CD4-positive, alpha-beta T cell treated with Interleukin-15 for 4 hours (primary cell): ENCODE measurements around the gene RHOJ.
"Not testable (repeated sequence)": the region's sequence is repeated elsewhere in the genome, so short reads cannot be mapped to it uniquely, and the experiment has no call there.

Experiments
- DNase-seq: peaks from one replicate; pipeline ENCODE4 v3.0.0-alpha.2; 2020; ENCODE audit warnings: low spot score

Gene RHOJ

GRCh38 chr14:63204407-63205043, at the start of gene RHOJ:
Gene RHOJ, plus strand, starts transcription at chr14:63204443. Its CDS starts 427 bp downstream, at chr14:63204870.
- no peak for DNase-seq

DNA sequence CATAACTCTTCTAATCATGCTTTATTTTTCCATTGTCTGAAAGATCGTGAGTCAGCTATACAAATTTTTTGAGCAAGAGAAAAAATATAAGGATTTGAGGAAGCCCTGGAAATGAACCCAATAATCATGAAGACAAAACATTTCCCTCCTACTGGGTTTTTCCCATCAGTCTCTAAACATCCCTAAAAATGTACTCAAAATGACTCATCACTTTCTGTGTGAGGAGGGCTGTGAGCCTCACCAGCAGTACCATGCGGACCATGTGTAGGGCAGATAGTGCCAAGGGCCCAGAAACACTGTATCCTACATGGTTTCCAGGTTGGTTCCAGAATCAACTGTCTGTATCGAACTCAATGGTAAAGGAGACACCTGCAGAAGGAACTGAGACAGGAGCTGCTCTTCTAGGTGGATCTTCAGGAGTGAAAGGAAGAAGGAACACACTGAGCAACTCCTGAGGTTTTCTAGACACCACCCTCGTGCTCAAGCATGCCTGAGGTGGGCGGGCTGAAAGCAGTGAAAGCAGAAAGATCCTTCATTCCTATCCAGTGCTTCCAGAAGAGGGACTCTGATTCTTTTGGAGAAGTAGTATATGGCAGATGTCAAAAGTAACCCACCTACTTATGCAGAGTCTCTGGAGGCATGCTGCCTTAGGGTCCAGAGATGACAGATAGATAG, 48.6 kb upstream of the RHOJ start:
- no peak for DNase-seq

GRCh38 chr14:63157195-63157594, 47.0 kb upstream of the RHOJ start:
- no peak for DNase-seq

DNA sequence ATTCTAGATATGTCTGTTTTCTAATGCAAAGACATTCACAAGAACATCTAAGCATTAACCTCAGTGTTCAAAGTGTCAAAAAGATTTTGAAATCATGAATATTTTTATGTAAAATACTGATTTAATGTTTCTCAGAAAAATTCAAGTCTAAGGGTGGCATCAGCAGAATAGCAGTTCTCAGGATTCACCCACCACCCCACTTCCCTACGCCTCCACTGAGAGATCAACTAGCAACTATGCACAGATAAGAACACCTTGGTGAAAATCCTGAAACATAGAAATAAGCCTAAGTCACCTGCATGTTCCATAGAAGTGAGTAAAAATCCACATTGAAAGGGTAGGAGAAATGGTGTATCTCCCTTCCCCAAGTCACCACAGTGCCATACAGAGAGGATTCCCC, 40.9 kb upstream of the RHOJ start:
- no peak for DNase-seq

GRCh38 chr14:63164108-63164683, 40.0 kb upstream of the RHOJ start:
- no peak for DNase-seq

DNA sequence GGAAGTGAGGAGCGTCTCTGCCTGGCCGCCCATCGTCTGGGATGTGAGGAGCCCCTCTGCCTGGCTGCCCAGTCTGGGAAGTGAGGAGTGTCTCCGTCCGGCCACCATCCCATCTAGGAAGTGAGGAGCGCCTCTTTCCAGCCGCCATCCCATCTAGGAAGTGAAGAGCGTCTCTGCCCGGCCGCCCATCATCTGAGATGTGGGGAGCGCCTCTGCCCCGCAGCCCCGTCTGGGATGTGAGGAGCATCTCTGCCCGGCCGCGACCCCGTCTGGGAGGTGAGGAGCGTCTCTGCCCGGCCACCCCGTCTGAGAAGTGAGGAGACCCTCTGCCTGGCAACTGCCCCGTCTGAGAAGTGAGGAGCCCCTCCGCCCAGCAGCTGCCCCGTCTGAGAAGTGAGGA, 39.0 kb upstream of the RHOJ start:
- not testable (repeated sequence) for DNase-seq

GRCh38 chr14:63167044-63167443, 37.2 kb upstream of the RHOJ start:
- no peak for DNase-seq

DNA sequence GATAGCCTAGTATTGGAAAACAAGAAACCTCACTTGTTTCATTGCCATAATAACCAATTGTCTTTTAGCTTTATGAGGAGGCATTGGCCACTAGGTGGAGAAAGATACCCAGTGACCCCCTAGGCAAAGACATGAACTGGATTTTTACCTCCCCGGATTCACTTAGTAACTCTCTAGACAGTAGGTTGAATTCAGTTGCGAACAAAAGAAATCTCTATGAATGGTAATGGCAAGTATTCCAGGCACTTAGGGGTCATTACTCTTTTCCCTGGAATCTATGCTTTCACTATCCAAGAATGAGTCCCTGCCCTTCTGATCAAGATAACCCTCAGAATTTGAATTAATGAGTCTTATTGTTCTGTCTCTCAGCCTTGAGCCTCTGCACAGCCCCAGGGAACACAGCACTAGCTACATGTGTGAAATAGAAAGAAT, 29.5 kb upstream of the RHOJ start:
- no peak for DNase-seq

- DNase-seq: no peak
Measured at GRCh38 chr14:63175531-63175930, 28.7 kb upstream of the RHOJ start.

GRCh38 chr14:63178912-63179311, 25.3 kb upstream of the RHOJ start:
- DNase-seq: no peak

DNA sequence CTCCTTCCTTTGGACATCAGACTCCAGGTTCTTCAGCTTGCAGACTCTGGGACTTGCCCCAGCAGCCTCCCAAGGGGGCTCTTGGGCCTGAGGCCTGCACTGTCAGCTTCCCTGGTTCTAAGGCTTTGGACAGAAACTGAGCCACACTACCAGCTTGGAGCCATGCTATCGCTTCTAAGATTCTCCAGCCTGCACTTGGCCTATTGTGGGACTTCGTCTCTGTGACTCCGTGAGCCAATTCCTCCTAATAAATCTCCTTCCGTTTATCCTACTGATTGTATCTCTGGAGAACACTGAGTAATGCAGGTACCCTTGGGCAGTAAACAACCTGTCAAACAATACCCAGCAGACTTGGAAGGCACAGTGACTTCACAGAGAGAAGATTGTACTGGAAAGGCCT, 24.9 kb upstream of the RHOJ start:
- DNase-seq: no peak

DNA sequence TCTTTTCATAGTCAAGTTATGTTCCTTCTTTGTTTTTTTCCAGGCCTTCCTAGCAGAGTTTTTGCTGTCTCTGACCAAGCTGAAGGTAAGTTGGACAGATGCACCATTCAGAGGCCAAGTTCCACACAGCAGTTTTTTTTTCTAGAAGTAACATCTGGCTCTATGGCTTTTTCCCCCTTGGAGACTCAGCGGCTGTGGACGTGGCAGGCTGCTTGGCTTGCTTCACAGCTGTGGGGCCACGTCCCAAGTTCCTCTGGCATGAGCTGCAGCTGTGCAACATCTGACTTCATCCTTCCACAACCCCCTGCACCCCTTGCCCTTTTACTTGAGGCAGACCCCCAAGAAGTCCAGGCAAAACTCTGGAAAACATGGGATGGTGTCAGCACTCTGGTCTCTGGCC, 24.2 kb upstream of the RHOJ start:
- no peak for DNase-seq

- DNase-seq: no peak
Measured at GRCh38 chr14:63182968-63183367, 21.3 kb upstream of the RHOJ start.

DNA sequence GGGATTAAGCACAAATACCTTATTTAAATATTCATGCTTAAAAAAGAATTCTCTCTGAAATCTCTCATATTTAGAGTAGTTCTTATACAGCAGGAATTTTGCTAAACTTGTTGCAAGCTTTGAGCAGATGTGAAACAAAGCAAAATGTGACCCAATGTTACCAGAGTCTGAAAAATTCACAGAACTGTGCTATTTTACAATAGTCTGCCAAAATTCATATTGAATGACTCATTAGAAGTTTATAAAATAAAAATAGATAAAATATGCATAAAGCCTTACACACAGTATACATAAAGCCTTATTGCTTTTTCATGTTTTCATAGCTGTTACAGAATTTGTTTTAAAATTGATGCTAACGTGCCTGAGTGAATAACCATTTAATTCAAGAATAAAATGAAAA, 17.8 kb upstream of the RHOJ start:
- DNase-seq: no peak

- no peak for DNase-seq
Measured at GRCh38 chr14:63191211-63191610, 13.0 kb upstream of the RHOJ start.

DNA sequence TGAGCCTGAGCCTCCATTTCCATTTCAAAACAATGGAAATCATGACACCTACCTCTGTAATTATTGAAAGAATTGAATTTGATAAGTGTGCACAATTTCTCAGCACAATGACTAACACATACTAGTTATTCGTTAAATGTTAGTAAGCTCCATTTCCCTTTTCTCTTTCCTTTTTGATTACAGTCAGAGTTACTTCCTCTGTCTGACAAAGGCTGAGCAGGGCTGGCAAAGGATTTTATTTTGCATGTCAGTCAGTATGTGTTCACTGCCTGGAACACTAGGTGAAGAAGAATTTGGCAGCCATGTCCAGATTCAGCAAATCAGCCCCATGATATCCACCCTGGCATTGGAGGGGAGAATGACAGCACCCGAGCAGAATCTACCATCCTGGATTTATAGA, 12.2 kb upstream of the RHOJ start:
- no peak for DNase-seq

GRCh38 chr14:63193236-63193635, 11.0 kb upstream of the RHOJ start:
- no peak for DNase-seq

DNA sequence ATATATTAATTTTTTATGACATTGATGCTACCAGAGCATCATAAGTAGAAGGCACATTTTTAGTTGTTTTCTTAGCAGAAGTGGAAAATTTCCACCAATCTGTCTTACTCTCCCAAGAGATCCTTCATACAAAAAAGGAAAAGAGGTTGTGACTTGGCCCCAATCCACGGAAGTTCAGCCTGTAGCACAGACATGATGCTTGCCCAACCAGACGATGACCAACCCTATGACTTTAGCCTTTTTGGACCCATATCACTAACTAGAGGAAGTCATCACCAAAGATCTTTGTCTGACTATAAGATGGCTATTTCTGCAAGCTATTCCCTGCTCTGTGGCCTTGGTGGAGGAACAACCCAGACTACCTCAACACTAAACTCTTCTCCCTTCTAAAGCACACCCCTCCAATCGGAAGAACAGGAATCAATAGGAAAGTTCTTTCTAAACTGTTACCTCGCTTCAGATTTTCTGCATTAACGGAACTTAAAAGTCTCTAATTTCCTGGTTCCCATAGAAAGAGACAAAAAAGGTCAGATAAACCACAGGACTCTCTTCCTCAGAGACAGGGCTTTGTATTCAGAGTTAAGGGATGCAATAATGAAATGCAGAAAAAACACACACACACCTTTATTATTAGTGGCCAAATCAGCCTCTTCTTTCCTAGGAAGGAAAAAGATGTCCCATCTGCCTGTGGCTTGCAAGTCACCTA, 4.1 kb upstream of the RHOJ start:
- no peak for DNase-seq

- no peak for DNase-seq
Measured at GRCh38 chr14:63200767-63201166, 3.5 kb upstream of the RHOJ start.

- DNase-seq: no peak
Measured at GRCh38 chr14:63203015-63203414, 1.2 kb upstream of the RHOJ start.

DNA sequence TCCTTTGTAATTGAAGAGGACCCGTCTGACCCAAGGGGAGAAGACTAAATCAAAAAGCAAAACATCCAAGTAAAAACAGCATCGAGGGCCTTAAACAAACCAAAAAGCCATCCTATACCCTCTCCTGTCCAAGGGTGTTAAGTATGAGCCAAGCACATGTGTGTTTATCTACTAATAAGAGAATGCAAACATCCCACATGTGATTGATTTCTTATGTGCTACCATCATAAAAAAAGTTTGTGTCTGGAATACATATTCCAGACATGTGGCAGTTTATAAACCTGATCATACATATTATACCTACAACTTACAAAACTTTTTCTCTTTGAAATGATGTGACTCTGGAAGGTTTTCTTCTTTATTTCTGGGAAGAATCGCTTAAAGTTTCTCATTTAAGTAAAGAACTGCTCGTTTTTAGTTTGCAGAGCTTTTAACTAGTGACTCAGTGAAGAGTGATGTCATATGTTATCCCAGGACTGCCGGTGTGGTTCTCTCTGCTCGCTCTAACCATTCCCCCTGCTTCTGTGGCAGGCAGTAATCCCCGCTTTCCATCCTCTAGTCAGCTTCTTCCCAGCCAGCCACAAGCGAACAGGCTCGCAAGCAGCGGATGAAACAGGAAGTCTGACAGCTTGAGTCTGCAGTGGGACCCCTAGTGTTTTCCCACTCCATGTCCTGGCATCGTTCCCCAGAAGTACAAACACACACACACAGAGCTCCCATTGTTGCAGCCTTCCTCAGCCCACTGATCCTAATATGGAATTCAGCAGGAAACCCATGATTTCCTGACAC, 431 bp upstream of the RHOJ start:
- DNase-seq: no peak

DNA sequence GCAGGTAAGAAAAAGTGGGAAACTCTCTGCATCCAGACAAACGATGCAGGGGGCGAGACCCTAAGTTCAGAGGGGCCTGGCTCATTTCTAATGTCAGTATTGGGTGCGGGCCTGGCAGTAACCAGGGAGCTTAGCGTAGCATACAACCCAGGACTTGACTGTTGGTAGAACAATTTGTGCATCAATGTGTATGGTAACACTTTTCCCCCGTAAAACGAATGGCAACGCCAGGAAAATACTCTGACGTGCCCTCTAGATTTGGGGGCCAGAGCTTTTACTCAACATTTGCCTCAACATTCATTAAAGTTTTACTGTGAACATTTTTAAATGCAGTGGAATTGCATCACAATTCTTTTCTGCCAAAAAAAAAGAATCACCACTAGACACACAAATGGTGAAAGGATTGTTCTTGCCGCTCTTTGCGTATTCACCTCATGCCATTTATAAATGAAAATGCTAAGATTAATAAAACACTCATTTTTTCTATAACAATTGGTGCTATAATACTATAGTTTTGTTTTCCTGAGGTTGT, 867 bp downstream of the RHOJ start:
- no peak for DNase-seq
